B cell (primary cell): ENCODE data around the gene HPX. TPM values are rescaled to one million over a fixed set of nuclear protein-coding genes. Genes with fewer than 3 reads are reported as not detected.

Experiments used
- ATAC-seq: fragments of 200-7000 bp; cut with Tn5 transposase; one replicate; pipeline ENCODE4 v1.10.0; 2021; ENCODE audit warnings: low read depth, mild to moderate bottlenecking, moderate number of reproducible peaks, moderate library complexity
- CTCF ChIA-PET: fragments of 350-600 bp; sonication (Branson Sonifier 250); formaldehyde crosslinking; loops from one replicate; lab custom pipeline; 2021; ENCODE audit warnings: antibody characterized with exemption, inconsistent platforms; lab: Charles Lee
- POLR2A ChIA-PET: fragments of 350-600 bp; sonication (Branson Sonifier 250); formaldehyde crosslinking; loops from one replicate; lab custom pipeline; 2021; ENCODE audit warnings: antibody characterized with exemption; lab: Charles Lee
- DNase-seq: peaks from one replicate; pipeline ENCODE4 v3.0.0; 2013
- H2AFZ ChIP-seq: 2 replicates; pipeline ENCODE4 v1.6.1; 2012; ENCODE audit warnings: mild to moderate bottlenecking, low read depth, low read length; ENCODE audit not compliant: insufficient read depth, poor library complexity, severe bottlenecking
- H3K27ac ChIP-seq, 2 donors: 1 replicate in 1 of 2; 2 replicates in 1 of 2; pipeline ENCODE4 v1.5.1; 2012 to 2013; ENCODE audit warnings: low read length in 2 of 2, mild to moderate bottlenecking in 2 of 2, moderate library complexity in 1 of 2
- H3K27me3 ChIP-seq, 4 experiments: fragments of 200-600 bp in 1 of 4; sonication (generic) in 1 of 4; replicated peaks in 1 of 4; 1 replicate in 2 of 4; 2 replicates in 2 of 4; pipeline versions ENCODE4 v1.6.1 to v1.7.0; 2013 to 2016; ENCODE audit warnings: low read length in 3 of 4, mild to moderate bottlenecking in 2 of 4, mixed read lengths in 1 of 4, moderate library complexity in 1 of 4; ENCODE audit not compliant: insufficient read depth in 4 of 4, control insufficient read depth in 3 of 4; ENCODE audit errors: control extremely low read depth in 1 of 4
- H3K36me3 ChIP-seq, 2 experiments: replicated peaks in 1 of 2; 1 replicate in 1 of 2; 2 replicates in 1 of 2; pipeline versions ENCODE4 v1.6.1 to v1.7.1; 2013; ENCODE audit warnings: low read length in 1 of 2; ENCODE audit not compliant: insufficient read depth in 2 of 2, control insufficient read depth in 1 of 2; ENCODE audit errors: control extremely low read depth in 1 of 2, extremely low read depth in 1 of 2
- H3K4me1 ChIP-seq, 2 donors: fragments of 200-600 bp in 1 of 2; sonication (generic) in 1 of 2; 1 replicate in 1 of 2; 2 replicates in 1 of 2; pipeline versions ENCODE4 v1.5.1 to v1.6.1; 2013 to 2017; ENCODE audit warnings: low read length in 2 of 2; ENCODE audit not compliant: control insufficient read depth in 2 of 2, insufficient read depth in 2 of 2
- H3K4me2 ChIP-seq: replicated peaks from 2 replicates; pipeline ENCODE3; 2012; ENCODE audit warnings: mild to moderate bottlenecking, low read depth, low read length; ENCODE audit not compliant: poor library complexity, severe bottlenecking
- H3K4me3 ChIP-seq, 5 experiments: fragments of 200-600 bp in 1 of 5; sonication (generic) in 1 of 5; 1 replicate in 3 of 5; 2 replicates in 2 of 5; pipeline versions ENCODE4 v1.5.1 to v1.7.0; 2011 to 2016; ENCODE audit warnings: low read length in 4 of 5, mild to moderate bottlenecking in 4 of 5, low read depth in 2 of 5, control low read depth in 1 of 5, moderate library complexity in 1 of 5; ENCODE audit not compliant: insufficient read depth in 1 of 5; ENCODE audit errors: control extremely low read depth in 1 of 5, extremely low read depth in 1 of 5
- H3K79me2 ChIP-seq: fragments of 200-600 bp; sonication (generic); one replicate; pipeline ENCODE4 v1.6.0; 2016; ENCODE audit warnings: low read length; ENCODE audit not compliant: control insufficient read depth, insufficient read depth
- H3K9ac ChIP-seq: fragments of 200-600 bp; sonication (generic); 2 replicates; pipeline ENCODE4 v1.6.1; 2017; ENCODE audit warnings: mild to moderate bottlenecking, low read length, moderate library complexity
- H3K9me3 ChIP-seq, 3 donors: one replicate each; pipeline versions ENCODE4 v1.6.1 to v1.7.1; 2013; ENCODE audit warnings: low read length in 2 of 3; ENCODE audit not compliant: control insufficient read depth in 2 of 3, insufficient read depth in 1 of 3; ENCODE audit errors: control extremely low read depth in 1 of 3
- H4K20me1 ChIP-seq: 2 replicates; pipeline ENCODE4 v1.6.0; 2012; ENCODE audit warnings: mild to moderate bottlenecking, low read length; ENCODE audit not compliant: insufficient read depth, control insufficient read depth, poor library complexity, severe bottlenecking
- H3K27ac Mint-ChIP-seq: one replicate; pipeline ENCODE4 v1.8.0; 2021; ENCODE audit warnings: mixed read lengths
- H3K27me3 Mint-ChIP-seq: one replicate; pipeline ENCODE4 v1.8.0; 2021; ENCODE audit warnings: mixed read lengths
- H3K4me1 Mint-ChIP-seq: one replicate; pipeline ENCODE4 v1.8.0; 2021; ENCODE audit warnings: mixed read lengths
- H3K4me3 Mint-ChIP-seq: one replicate; pipeline ENCODE4 v1.8.0; 2021; ENCODE audit warnings: mixed read lengths
- H3K9me3 Mint-ChIP-seq: one replicate; pipeline ENCODE4 v1.8.0; 2022; ENCODE audit warnings: mixed read lengths; ENCODE audit not compliant: insufficient read depth
- EZH2 ChIP-seq: IDR thresholded peaks from 2 replicates; pipeline ENCODE4 v1.6.1; 2012; ENCODE audit warnings: borderline replicate concordance, low read depth, mild to moderate bottlenecking, moderate library complexity, low read length; ENCODE audit not compliant: insufficient read depth, poor library complexity, severe bottlenecking
- WGBS: methylation state at CpG from one replicate; pipeline ENCODE4 v1.1.5; 2013; ENCODE audit warnings: missing lambda C conversion rate; ENCODE audit not compliant: insufficient coverage; 5-methylcytosine and 5-hydroxymethylcytosine counted together
- intact Hi-C: fragments of 100-400 bp; cut with micrococcal nuclease; formaldehyde crosslinking; loops from one replicate; pipeline ENCODE4 v1.10.0; 2022
- polyA plus RNA-seq: library from polyadenylated mRNA; depleted of rRNA; stranded (reverse); fragments of >200 nt; gene quantifications from 2 replicates; pipeline ENCODE4 v1.2.3, GENCODE V29; 2012
- total RNA-seq, 2 donors: library from RNA; stranded (reverse); fragments of 120-200 nt in 1 of 2; gene quantifications; 1 replicate in 1 of 2; 2 replicates in 1 of 2; pipeline versions ENCODE4 v1.2.3 to v1.2.4, GENCODE V29; 2013 to 2022
- TF ChIP-seq, protein P1 (sequence below): fragments of 200-600 bp; IDR thresholded peaks from one replicate; pipeline ENCODE4 v1.8.0; 2022; ENCODE audit warnings: antibody characterized with exemption, mild to moderate bottlenecking

The HPX gene
- total and polyA plus RNA-seq, 2 donors (not counting 1 experiment from before 2014, with no cell fraction given), result 0.64 to 1.1 TPM

DNA sequence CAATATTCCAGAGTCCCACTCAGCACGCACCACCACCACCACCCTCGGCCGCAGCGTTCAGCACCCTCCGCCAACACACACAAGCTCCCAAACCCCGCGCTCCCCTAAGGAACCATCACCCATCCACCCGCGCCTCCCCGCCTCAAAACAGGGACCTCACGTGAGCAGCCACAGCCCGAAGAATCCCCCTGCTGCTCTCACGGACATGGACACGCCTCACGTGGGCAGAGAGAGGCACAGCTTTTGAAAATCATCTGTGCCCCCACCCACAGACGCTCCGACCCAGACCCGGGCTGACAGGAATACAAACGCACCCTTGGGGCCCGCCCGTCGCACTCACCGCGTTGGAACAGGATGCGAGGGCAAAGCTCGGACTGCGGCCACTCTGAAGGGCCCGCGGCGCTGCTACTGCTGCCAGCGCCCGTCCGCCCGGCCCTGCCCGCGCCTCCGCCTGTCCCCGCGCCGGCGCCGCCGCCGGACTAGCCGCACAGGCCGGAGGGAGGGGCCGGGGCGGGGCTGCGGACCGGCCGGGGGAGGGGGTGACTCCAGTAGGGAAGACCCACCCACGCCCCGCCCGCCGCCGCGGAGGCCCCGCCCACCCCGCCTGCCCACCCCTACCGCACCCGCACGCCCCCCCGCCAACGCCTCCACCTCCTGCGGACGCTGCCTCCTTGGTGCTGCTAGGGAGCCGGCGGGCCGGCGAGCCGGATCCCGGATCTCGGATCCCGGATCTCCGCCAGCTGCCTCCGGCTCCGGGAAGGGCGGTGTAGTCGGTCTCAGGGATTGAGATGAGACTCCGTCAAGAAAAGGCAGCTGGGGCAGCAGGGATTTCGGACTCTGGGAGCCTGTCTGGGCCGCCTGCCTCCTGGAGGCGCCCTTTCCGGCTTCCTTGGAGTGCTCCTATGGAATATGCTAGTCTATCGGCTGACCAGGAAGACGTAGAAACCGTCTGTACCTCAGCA is 32.9 kb upstream of the HPX start, which contains the start of gene TRIM3:
Gene TRIM3, minus strand, starts transcription at position 491 of the 962 bp plus-strand sequence. CDS start 8,246 bp downstream, outside the sequence.
- Histone ChIP-seq H4K20me1 (no peaks in the 10 kb centered on the region), H3K9ac (peak within 1 kb of the TSS; percentile 72), H3K4me3 (peak within 1 kb of the TSS; percentile 1 to 82 (median 72)), H3K4me1 (peaks cover 8 to 17% of the 10 kb centered on the region in 2 donors), H3K27me3 (peaks cover 0 to 5% (median 0%) of the 10 kb centered on the region in 4 experiments), H3K4me2 (peak within 1 kb of the TSS; percentile 90), H3K27ac (peak within 1 kb of the TSS; percentile 72 to 76), H3K79me2 (no peaks in the 10 kb centered on the region), H2AFZ (peak within 1 kb of the TSS; percentile 86), H3K9me3 (no peaks in the 10 kb centered on the region), H3K36me3 (peaks cover 0 to 16% of the 10 kb centered on the region in 2 experiments)
- ATAC-seq (peak; percentile 95), DNase-seq (peak; percentile 81)
- POLR2A ChIA-PET, result interaction anchor here (0.7 to 1.4 kb wide), 3 partner anchors 84 to 144 kb away, joined by 4 read pairs; partner anchors contain the start of gene SMPD1
- no peaks in the 10 kb centered on the region for H3K27me3 Mint-ChIP-seq
- peaks cover 19% of the 10 kb centered on the region for H3K4me1 Mint-ChIP-seq
- H3K4me3 Mint-ChIP-seq, result peak within 1 kb of the TSS; percentile 91
- intact Hi-C loops, result loop anchor here (1.0 kb wide), 2 partner anchors 8 to 83 kb away; partner anchors contain the start of genes ARFIP2, SMPD1 and TIMM10B
- no peaks in the 10 kb centered on the region for H3K9me3 Mint-ChIP-seq
- TF ChIP-seq, protein P1, sequence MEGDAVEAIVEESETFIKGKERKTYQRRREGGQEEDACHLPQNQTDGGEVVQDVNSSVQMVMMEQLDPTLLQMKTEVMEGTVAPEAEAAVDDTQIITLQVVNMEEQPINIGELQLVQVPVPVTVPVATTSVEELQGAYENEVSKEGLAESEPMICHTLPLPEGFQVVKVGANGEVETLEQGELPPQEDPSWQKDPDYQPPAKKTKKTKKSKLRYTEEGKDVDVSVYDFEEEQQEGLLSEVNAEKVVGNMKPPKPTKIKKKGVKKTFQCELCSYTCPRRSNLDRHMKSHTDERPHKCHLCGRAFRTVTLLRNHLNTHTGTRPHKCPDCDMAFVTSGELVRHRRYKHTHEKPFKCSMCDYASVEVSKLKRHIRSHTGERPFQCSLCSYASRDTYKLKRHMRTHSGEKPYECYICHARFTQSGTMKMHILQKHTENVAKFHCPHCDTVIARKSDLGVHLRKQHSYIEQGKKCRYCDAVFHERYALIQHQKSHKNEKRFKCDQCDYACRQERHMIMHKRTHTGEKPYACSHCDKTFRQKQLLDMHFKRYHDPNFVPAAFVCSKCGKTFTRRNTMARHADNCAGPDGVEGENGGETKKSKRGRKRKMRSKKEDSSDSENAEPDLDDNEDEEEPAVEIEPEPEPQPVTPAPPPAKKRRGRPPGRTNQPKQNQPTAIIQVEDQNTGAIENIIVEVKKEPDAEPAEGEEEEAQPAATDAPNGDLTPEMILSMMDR, result no peak
- no peak for TF ChIP-seq EZH2
- CTCF ChIA-PET, result interaction anchor here (0.9 to 2.8 kb wide), 5 partner anchors 11 to 210 kb away, joined by 3 to 9 read pairs (median 4); partner anchors contain the start of gene MRPL17
- WGBS, result 4% methylated on average over 67 of the region's 87 CpGs
- H3K27ac Mint-ChIP-seq, result peak within 1 kb of the TSS; percentile 87
